Fibroblast of lung (primary cell): ENCODE data around the gene MYOZ3. TPM values are rescaled to one million over a fixed set of nuclear protein-coding genes. Genes with fewer than 3 reads are reported as not detected.

Experiments used
- DNase-seq, 2 donors: peaks; one replicate each; pipeline versions ENCODE4 v3.0.0 to v3.0.0-alpha.2; 2010; ENCODE audit warnings: low read depth in 2 of 2
- H2AFZ ChIP-seq: 2 replicates; pipeline ENCODE4 v1.5.1; 2012; ENCODE audit warnings: low read length, control low read depth, inconsistent platforms
- H3K27ac ChIP-seq: 2 replicates; pipeline ENCODE4 v1.5.1; 2011; ENCODE audit warnings: low read length, control low read depth; ENCODE audit not compliant: insufficient read depth
- H3K27me3 ChIP-seq: 2 replicates; pipeline ENCODE4 v1.5.1; 2011; ENCODE audit warnings: mild to moderate bottlenecking, low read length; ENCODE audit not compliant: control insufficient read depth, insufficient read depth
- H3K36me3 ChIP-seq: 2 replicates; pipeline ENCODE4 v1.5.1; 2011; ENCODE audit warnings: low read length; ENCODE audit not compliant: control insufficient read depth, insufficient read depth
- H3K4me1 ChIP-seq: 2 replicates; pipeline ENCODE4 v1.5.1; 2011; ENCODE audit warnings: low read length; ENCODE audit not compliant: control insufficient read depth, insufficient read depth; ENCODE audit errors: extremely low read depth
- H3K4me2 ChIP-seq: 2 replicates; pipeline ENCODE4 v1.5.1; 2011; ENCODE audit warnings: low read length, control low read depth; ENCODE audit not compliant: insufficient read depth; ENCODE audit errors: extremely low read depth
- H3K4me3 ChIP-seq, 4 experiments: fragments of 200-600 bp in 1 of 4; sonication (generic) in 1 of 4; replicated peaks in 1 of 4; 2 replicates each; pipeline ENCODE4 v1.5.1; 2011 to 2016; ENCODE audit warnings: low read length in 4 of 4, low read depth in 3 of 4, mild to moderate bottlenecking in 3 of 4, control low read depth in 2 of 4, inconsistent platforms in 1 of 4, mixed read lengths in 1 of 4; ENCODE audit not compliant: insufficient read depth in 1 of 4; ENCODE audit errors: control extremely low read depth in 1 of 4
- H3K79me2 ChIP-seq: 2 replicates; pipeline ENCODE4 v1.5.1; 2012; ENCODE audit warnings: mild to moderate bottlenecking, low read length, inconsistent platforms; ENCODE audit not compliant: control insufficient read depth, insufficient read depth
- H3K9ac ChIP-seq: 2 replicates; pipeline ENCODE4 v1.5.1; 2011; ENCODE audit warnings: mild to moderate bottlenecking, low read length, control low read depth; ENCODE audit not compliant: insufficient read depth
- H3K9me3 ChIP-seq: 2 replicates; pipeline ENCODE4 v1.5.1; 2012; ENCODE audit warnings: low read depth, low read length; ENCODE audit not compliant: control insufficient read depth, insufficient read depth
- H4K20me1 ChIP-seq: 2 replicates; pipeline ENCODE4 v1.5.1; 2011; ENCODE audit warnings: low read length; ENCODE audit not compliant: control insufficient read depth, insufficient read depth; ENCODE audit errors: extremely low read depth
- EZH2 ChIP-seq: IDR thresholded peaks from 2 replicates; pipeline ENCODE4 v1.5.1; 2012; ENCODE audit warnings: low read length, control low read depth, mild to moderate bottlenecking; ENCODE audit errors: missing control alignments
- polyA plus RNA-seq, 2 donors: library from polyadenylated mRNA; depleted of rRNA in 1 of 2; stranded (reverse) in 1 of 2; unstranded in 1 of 2; fragments of >200 nt; gene quantifications; 2 replicates each; pipeline ENCODE4 v1.2.1, GENCODE V29; 2011 to 2012; ENCODE audit warnings: missing spikeins in 1 of 2
- total RNA-seq: library from RNA; depleted of rRNA; stranded (reverse); fragments of >200 nt; gene quantifications from 2 replicates; pipeline ENCODE4 v1.2.1, GENCODE V29; 2014
- TF ChIP-seq, protein P1 (sequence below), 2 donors: IDR thresholded peaks in 1 of 2; conservative IDR thresholded peaks in 1 of 2; 1 replicate in 1 of 2; 2 replicates in 1 of 2; pipeline ENCODE4 v1.5.1; 2011 to 2012; ENCODE audit warnings: low read length in 2 of 2, control low read depth in 1 of 2, inconsistent platforms in 1 of 2, low read depth in 1 of 2, mild to moderate bottlenecking in 1 of 2

MYOZ3 gene
- total and polyA plus RNA-seq, 2 donors (not counting 1 experiment from before 2014, with no cell fraction given) = 0.14 to 0.33 TPM

GRCh38 chr5:150632305-150633160, 28.5 kb upstream of the MYOZ3 start:
- Histone ChIP-seq H3K36me3 (no peaks in the 10 kb centered on the region), H4K20me1 (no peaks in the 10 kb centered on the region), H3K4me2 (no peak overlapping the region), H3K4me3 (no peak overlapping the region), H3K4me1 (peaks cover 26% of the 10 kb centered on the region), H3K79me2 (no peaks in the 10 kb centered on the region), H3K27me3 (no peaks in the 10 kb centered on the region), H3K27ac (no peak overlapping the region), H3K9me3 (no peaks in the 10 kb centered on the region), H2AFZ (no peak overlapping the region), H3K9ac (no peak overlapping the region)
- DNase-seq = peak; percentile 66 to 79
- TF ChIP-seq EZH2 = no peak
- TF ChIP-seq, protein P1, sequence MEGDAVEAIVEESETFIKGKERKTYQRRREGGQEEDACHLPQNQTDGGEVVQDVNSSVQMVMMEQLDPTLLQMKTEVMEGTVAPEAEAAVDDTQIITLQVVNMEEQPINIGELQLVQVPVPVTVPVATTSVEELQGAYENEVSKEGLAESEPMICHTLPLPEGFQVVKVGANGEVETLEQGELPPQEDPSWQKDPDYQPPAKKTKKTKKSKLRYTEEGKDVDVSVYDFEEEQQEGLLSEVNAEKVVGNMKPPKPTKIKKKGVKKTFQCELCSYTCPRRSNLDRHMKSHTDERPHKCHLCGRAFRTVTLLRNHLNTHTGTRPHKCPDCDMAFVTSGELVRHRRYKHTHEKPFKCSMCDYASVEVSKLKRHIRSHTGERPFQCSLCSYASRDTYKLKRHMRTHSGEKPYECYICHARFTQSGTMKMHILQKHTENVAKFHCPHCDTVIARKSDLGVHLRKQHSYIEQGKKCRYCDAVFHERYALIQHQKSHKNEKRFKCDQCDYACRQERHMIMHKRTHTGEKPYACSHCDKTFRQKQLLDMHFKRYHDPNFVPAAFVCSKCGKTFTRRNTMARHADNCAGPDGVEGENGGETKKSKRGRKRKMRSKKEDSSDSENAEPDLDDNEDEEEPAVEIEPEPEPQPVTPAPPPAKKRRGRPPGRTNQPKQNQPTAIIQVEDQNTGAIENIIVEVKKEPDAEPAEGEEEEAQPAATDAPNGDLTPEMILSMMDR (conservative IDR thresholded peaks at IDR 0.05 in 1 of 2, IDR thresholded peaks at IDR 0.05 in 1 of 2; ENCODE audit: low read depth in 1 of 2, low read length in 2 of 2) = no peak

GRCh38 chr5:150633429-150633828, 27.6 kb upstream of the MYOZ3 start:
- Histone ChIP-seq H4K20me1 (no peaks in the 10 kb centered on the region), H3K9ac (no peak overlapping the region), H3K4me3 (no peak overlapping the region), H3K4me2 (no peak overlapping the region), H3K27ac (no peak overlapping the region), H3K27me3 (no peaks in the 10 kb centered on the region), H3K79me2 (no peaks in the 10 kb centered on the region), H2AFZ (no peak overlapping the region), H3K36me3 (no peaks in the 10 kb centered on the region), H3K9me3 (no peaks in the 10 kb centered on the region), H3K4me1 (peaks cover 24% of the 10 kb centered on the region)
- DNase-seq = no peak
- TF ChIP-seq, protein P1 (conservative IDR thresholded peaks at IDR 0.05 in 1 of 2, IDR thresholded peaks at IDR 0.05 in 1 of 2; ENCODE audit: low read depth in 1 of 2, low read length in 2 of 2) = no peak
- no peak for TF ChIP-seq EZH2

DNA sequence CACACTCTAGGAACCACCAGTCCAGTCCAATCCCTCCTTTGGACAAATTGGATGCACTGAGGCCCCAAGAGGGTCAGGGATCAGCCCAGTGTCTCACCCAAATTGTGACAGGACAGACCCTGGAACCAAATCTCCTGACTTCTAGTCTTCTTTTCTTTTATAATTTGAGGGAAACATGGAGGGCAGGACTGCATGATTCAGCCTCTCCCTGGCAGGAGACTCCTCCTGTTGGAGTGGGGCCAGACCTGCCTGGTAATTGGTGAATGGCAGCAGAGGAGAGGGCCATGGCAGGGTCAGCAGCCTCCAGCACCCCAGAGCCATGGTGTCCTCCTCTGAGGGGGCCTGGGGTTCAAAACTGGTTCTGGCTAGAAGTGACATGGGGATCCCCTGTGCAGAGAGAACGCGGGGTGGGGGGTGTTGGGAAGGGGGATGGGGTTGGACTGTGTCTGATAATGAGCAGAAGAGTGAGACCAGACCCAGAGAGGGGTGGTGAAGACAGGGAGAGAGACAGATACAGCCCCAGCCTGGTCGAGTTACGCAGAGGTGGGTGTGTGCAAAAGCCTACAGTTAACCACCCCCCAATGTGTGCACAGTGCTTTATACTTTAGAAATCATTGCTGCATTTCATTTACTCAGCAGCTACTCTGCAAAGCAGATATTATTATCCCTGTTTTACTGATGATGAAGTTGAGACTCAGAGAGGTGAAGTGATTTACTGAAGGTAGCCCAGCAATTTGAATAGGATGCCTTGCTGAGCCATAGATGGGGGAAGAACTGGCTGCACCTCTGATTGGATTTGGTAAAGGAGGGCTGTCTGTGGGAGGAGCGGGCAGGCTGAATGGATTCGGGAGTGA, 24.4 kb upstream of the MYOZ3 start:
- TF ChIP-seq, protein P1 (conservative IDR thresholded peaks at IDR 0.05 in 1 of 2, IDR thresholded peaks at IDR 0.05 in 1 of 2; ENCODE audit: low read depth in 1 of 2, low read length in 2 of 2) = no peak
- TF ChIP-seq EZH2 = no peak
- Histone ChIP-seq H4K20me1 (no peaks in the 10 kb centered on the region), H3K36me3 (no peaks in the 10 kb centered on the region), H3K27me3 (no peaks in the 10 kb centered on the region), H3K27ac (no peak overlapping the region), H3K4me3 (no peak overlapping the region), H3K79me2 (no peaks in the 10 kb centered on the region), H2AFZ (no peak overlapping the region), H3K4me1 (peaks cover 48% of the 10 kb centered on the region), H3K9me3 (no peaks in the 10 kb centered on the region), H3K4me2 (peak overlapping the region; percentile 83), H3K9ac (no peak overlapping the region)
- peak; percentile 58 to 77 for DNase-seq
